ENCODE measurements around the gene B4GALT6. TPM values are rescaled to one million over a fixed set of nuclear protein-coding genes. Genes with fewer than 3 reads are reported as not detected.

B4GALT6 gene
- total RNA-seq, 2 experiments from 2014 or later = 1.1 to 2.0 TPM

DNA sequence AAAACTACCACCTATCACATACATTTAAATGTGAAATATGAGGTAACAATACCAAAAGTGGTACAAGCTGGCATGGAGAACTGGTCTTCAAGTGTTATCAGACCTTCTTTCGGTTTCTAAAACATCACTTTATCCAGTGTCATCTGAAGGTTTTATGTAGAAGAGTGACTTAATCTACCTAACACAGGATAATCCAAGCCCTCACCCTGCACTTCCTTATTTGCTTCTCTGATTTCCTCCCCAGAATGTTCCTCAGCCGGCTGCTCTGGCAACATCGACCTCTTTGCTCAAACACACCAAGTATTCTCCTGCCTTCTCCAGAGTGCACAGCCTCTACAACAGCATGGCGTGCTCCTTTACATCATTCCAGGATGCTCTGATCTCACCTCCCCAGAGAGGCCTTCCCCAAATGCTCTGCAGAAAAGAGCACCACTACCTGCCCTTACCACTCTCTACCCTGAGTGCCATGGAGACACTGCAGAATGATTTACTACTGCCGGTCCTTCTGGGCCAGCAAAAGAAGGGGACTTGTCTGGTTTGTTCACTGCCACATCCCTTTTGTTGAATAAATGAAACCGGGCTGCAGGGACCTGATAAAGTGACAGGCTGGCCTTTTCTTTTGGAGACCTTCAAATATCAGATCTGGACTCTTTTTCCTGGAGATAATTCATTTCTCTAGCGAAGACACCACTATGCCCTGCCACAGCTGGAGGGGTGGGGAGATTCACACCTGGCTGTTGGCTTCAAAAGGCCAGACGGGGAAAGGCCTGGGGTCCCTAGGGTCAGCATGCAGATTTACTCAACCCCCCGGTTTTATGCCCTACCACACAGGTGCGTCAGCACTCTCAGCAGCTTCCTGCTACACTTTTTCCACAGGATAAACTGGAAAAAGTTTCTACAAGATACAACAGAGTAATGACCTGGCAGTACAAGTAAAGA lies 50.7 kb downstream of the B4GALT6 start:
- DNase-seq = no peak
- Mint-ChIP-seq H3K4me1 (peaks cover 15% of the 10 kb centered on the region), H3K27ac (no peak overlapping the region), H3K36me3 (ENCODE audit: low read depth) (no peaks in the 10 kb centered on the region), H3K4me3 (no peak overlapping the region), H3K9me3 (no peaks in the 10 kb centered on the region), H3K27me3 (no peaks in the 10 kb centered on the region)
- ChIA-PET POLR2A (no interaction called here), CTCF (no interaction called here)

DNA sequence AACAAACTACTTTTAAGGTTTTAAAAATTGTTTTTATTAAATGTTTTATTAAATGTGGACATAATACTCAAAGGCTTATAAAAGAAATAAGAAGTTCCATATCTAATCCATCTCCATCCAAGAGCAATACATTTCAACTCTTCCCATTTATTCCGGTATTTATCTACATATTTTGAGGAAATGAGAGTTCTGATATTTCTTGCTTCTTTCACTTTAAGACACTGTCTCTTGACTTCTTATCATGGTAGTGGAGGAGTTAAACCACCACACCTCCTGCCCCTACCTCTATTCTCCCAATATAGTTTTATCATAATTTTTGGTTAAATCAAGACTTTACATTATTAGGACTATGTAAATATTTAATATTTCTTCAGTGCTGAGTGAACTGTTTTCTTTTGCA lies 52.0 kb downstream of the B4GALT6 start:
- peaks cover 15% of the 10 kb centered on the region for H3K4me1 Mint-ChIP-seq
- H3K36me3 Mint-ChIP-seq (ENCODE audit: low read depth) = no peaks in the 10 kb centered on the region
- H3K4me3 Mint-ChIP-seq = no peak overlapping the region
- H3K9me3 Mint-ChIP-seq = no peaks in the 10 kb centered on the region
- no peaks in the 10 kb centered on the region for H3K27me3 Mint-ChIP-seq
- ChIA-PET CTCF (no interaction called here), POLR2A (no interaction called here)
- H3K27ac Mint-ChIP-seq = no peak overlapping the region
- DNase-seq = no peak

DNA sequence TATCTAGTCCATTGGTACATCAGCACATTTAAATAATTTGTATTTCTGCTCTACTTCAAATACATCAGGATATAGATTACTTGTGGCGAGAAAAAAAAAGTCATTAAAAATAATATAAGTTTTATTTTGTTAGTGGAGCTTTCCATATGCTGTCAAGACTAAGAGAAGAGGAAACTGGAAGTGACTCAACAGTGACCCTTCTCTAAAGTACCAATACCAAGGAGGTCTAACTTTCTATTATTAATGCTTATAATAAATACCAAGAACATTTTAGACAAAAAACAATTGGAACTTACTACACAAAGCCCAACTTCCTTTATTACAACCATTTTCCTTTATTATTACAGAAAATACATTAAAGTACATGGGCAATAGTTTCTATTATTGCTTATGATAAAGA lies 52.9 kb downstream of the B4GALT6 start:
- Mint-ChIP-seq H3K9me3 (no peaks in the 10 kb centered on the region), H3K4me1 (peaks cover 15% of the 10 kb centered on the region), H3K36me3 (ENCODE audit: low read depth) (no peaks in the 10 kb centered on the region), H3K27ac (no peak overlapping the region), H3K27me3 (no peaks in the 10 kb centered on the region), H3K4me3 (no peak overlapping the region)
- no peak for DNase-seq
- POLR2A ChIA-PET = no interaction called here
- CTCF ChIA-PET = no interaction called here

DNA sequence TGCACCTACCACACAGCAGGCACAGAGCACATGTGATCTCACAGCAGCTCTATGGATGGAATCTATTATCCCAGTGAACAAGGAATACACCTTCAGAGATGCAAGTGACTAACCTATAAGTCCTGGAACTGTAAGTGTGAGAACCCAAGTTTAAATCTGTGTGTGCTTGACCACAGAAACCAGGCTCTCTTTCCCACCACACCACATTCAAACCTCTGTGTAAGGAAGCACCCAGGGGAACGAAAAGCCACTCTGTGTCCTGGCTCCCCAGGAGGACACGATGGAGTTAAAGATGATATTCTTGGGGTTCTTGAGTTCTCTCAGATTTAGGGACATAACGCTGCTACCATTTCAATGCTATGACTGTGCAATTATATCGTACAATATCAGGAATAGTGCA lies 53.8 kb downstream of the B4GALT6 start:
- ChIA-PET POLR2A (no interaction called here), CTCF (interaction anchor here (1.2 kb wide), 1 partner anchor 11 kb away, joined by 3 read pairs; no protein-coding TSS in a partner anchor)
- Mint-ChIP-seq H3K9me3 (no peaks in the 10 kb centered on the region), H3K27me3 (no peaks in the 10 kb centered on the region), H3K4me1 (peaks cover 15% of the 10 kb centered on the region), H3K36me3 (ENCODE audit: low read depth) (no peaks in the 10 kb centered on the region), H3K4me3 (no peak overlapping the region), H3K27ac (no peak overlapping the region)
- DNase-seq = no peak

DNA sequence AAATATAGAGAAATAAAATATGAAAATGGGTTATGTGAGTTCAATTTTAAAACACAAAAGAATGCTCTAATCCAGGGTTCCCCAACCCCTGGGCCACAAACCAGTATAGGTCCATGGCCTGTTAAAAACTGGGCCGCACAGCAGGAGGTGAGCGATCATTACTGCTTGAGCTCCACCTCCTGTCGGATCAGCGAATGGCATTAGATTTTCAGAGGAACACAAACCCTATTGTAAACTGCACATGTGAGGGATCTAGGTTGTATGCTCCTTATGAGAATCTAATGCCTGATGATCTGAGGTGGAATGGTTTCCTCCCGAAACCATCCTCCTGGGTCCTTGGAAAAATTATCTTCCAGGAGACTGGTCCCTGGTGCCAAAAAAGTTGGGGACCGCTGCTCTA lies 58.0 kb downstream of the B4GALT6 start:
- CTCF ChIA-PET = no interaction called here
- Mint-ChIP-seq H3K4me3 (no peak overlapping the region), H3K27me3 (no peaks in the 10 kb centered on the region), H3K27ac (no peak overlapping the region), H3K36me3 (ENCODE audit: low read depth) (no peaks in the 10 kb centered on the region), H3K4me1 (no peaks in the 10 kb centered on the region), H3K9me3 (no peaks in the 10 kb centered on the region)
- POLR2A ChIA-PET = no interaction called here
- DNase-seq = no peak

DNA sequence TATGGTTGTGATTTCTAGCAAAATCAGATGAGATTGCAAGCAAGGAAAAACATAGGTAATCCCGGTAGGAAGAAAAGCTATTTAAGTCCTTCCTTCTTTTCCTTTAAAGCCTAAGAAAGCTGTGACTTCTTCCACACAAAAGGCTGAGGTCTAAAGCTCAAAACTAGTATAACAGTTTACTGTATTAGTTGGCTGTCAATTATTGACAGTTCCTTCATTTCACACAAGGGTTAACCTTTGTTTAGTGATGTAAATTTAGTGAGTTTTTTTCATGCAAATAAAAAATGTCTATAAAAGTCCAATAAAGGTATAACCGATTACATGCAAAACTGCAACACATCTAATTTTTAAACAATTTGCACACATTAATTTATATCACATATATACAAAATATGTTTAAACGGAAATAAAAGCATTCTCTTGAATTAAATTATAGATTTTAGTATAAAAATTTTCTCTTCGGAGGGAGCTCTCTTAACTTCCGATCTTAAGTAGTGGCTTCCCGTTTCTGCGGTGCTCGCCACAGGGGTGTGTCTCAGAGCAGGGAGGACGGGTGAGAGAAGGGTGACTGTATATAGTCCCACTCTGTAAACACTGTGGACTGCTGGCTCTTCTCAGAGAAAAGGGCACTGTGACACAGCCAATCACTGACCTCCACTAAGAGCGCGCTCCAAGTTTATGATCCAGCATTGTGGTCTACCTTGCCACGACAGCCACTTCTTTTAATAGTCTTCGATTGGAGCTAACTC lies 59.3 kb downstream of the B4GALT6 start:
- H3K36me3 Mint-ChIP-seq (ENCODE audit: low read depth) = no peaks in the 10 kb centered on the region
- H3K27me3 Mint-ChIP-seq = no peaks in the 10 kb centered on the region
- CTCF ChIA-PET = no interaction called here
- POLR2A ChIA-PET = no interaction called here
- DNase-seq = no peak
- H3K4me1 Mint-ChIP-seq = no peaks in the 10 kb centered on the region
- no peak overlapping the region for H3K27ac Mint-ChIP-seq
- H3K9me3 Mint-ChIP-seq = no peaks in the 10 kb centered on the region
- no peak overlapping the region for H3K4me3 Mint-ChIP-seq

DNA sequence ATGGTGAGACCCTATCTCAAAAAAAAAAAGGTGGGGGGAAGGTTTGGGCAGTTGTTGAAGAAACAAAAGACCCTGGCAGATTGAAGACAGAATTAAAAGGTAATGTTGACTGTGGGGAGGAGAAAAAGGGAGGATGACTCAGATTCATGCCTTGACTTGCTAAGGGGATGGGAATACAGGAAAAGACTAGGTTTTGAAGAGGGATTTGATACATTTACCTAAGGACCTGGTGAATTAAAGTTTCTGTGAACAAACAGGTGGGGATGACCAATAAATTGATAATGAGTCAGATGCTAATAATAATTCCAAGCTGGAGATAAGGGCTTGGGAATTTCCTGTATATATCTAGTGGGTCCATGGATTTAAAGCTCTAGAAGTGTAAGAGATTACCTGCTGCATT lies 65.1 kb downstream of the B4GALT6 start:
- Mint-ChIP-seq H3K27ac (no peak overlapping the region), H3K4me3 (no peak overlapping the region), H3K9me3 (no peaks in the 10 kb centered on the region), H3K36me3 (ENCODE audit: low read depth) (no peaks in the 10 kb centered on the region), H3K27me3 (no peaks in the 10 kb centered on the region), H3K4me1 (no peaks in the 10 kb centered on the region)
- CTCF ChIA-PET = interaction anchor here (0.6 kb wide), 1 partner anchor 100 kb away, joined by 6 read pairs; no protein-coding TSS in a partner anchor
- DNase-seq = no peak
- POLR2A ChIA-PET = no interaction called here

DNA sequence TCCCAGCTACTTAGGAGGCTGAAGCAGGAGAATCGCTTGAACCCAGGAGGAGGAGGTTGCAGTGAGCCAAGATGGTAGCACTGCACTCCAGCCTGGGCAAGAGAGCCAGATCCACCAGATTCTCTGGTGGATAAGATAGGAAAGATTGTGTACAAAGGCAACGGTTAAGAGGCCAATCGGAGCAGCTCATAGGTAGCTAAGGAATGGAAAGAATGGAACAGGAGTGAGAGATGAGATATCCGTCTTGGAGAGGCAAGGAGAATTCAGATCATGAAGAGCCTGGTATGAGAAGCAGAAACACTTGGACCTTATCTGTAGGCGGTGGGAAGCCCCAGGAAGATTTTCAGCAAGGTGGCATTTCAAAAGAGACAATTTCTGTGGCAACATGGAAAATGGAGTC lies 65.6 kb downstream of the B4GALT6 start:
- ChIA-PET POLR2A (no interaction called here), CTCF (interaction anchor here (0.6 kb wide), 2 partner anchors 101 to 1268 kb away, joined by 4 to 6 read pairs; no protein-coding TSS in a partner anchor)
- no peaks in the 10 kb centered on the region for H3K9me3 Mint-ChIP-seq
- H3K36me3 Mint-ChIP-seq (ENCODE audit: low read depth) = no peaks in the 10 kb centered on the region
- H3K4me3 Mint-ChIP-seq = no peak overlapping the region
- H3K27me3 Mint-ChIP-seq = peaks cover under 1% of the 10 kb centered on the region
- no peak for DNase-seq
- no peaks in the 10 kb centered on the region for H3K4me1 Mint-ChIP-seq
- no peak overlapping the region for H3K27ac Mint-ChIP-seq

DNA sequence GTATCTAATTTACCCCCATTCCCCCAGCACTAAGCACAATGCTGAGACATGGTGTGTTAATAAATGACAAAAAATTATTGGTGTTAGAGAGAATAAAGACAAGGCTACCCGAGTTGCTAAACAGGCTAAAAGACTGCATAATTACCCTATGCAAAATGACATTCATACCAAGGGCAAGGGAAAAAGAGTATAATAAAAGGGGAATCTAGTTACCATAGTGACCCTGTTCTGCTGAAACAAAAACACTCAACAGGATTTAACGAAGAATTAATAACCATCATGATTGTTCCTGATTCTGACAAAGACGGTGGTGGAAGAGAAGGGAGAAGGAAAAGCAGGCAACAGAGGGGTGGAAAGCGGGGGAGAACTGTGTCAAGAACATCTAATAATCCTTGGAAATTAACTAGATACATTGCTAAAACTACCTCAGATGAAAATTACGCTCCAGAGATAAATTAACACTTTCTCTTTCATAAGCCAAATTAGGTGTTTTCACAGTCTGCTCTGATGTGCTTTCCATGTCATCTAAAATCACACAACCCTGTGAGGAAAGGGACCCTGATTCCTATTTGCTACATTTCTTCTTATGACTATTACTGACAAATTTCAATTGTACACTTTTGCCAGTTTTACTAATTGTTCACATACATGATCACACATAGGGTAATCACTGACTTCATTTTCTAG lies 67.2 kb downstream of the B4GALT6 start:
- Mint-ChIP-seq H3K4me1 (no peaks in the 10 kb centered on the region), H3K4me3 (no peak overlapping the region), H3K27ac (no peak overlapping the region), H3K9me3 (no peaks in the 10 kb centered on the region), H3K36me3 (ENCODE audit: low read depth) (no peaks in the 10 kb centered on the region), H3K27me3 (peaks cover 3% of the 10 kb centered on the region)
- POLR2A ChIA-PET = no interaction called here
- no peak for DNase-seq
- CTCF ChIA-PET = no interaction called here

DNA sequence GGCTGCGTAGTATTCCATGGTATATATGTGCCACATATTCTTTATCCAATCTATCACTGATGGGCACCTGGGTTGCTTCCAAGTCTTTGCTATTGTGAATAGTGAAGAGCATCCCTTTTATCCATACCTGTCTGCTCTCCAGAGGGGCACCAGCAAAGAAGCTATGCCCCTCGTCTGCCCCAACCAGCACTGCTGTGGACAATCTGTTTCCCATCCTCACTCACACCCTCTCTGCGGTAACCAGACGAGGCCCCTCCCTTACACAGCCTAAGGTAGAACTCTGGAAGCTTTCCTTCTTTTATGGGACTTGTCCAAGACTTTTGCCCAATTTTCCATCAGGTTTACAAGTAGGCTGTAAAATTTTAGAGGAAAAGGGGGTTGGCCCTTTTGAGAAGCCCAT lies 67.8 kb downstream of the B4GALT6 start:
- Mint-ChIP-seq H3K4me3 (no peak overlapping the region), H3K27me3 (peaks cover 3% of the 10 kb centered on the region), H3K4me1 (no peaks in the 10 kb centered on the region), H3K36me3 (ENCODE audit: low read depth) (no peaks in the 10 kb centered on the region), H3K9me3 (no peaks in the 10 kb centered on the region), H3K27ac (no peak overlapping the region)
- CTCF ChIA-PET = no interaction called here
- no peak for DNase-seq
- POLR2A ChIA-PET = no interaction called here

DNA sequence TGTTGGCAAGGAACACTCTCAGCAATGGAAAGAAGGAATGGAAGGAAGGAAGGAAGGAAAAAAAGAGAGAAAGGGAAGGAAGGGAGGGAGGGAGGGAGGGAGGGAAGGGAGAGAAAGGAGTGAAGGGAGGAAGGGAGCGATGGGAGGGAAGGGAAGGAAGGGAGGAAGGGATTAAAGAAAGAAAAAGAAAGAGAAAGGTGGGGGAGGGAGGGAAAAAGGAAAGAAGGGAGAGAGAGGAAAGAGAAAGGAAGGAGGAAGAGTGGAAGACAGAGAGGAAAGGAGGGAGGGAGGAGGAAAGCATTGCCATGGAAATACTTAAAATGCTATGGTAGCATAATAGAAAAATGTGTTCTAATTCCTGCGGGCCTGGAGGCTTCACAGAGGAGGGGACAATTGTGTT lies 70.3 kb downstream of the B4GALT6 start:
- CTCF ChIA-PET = no interaction called here

DNA sequence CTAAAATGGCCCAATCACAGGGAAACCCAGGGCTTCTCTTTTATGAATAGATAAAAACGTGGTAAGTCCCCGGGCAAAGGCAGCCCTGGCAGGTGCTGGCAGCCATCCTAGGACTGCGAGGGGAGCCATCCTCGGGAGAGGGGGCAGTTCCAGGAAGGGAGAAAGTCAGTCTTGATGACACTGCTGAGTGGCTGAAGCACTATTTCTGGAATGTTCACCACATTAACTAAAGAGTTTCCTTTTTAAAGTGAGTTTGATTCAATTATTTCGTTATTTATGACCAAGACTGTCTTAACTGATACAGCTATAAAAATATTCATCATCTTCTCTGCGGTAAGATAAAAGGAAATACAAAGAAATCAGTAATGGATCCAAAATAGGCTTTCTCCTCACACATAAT lies 72.3 kb downstream of the B4GALT6 start:
- H3K9me3 Mint-ChIP-seq = no peaks in the 10 kb centered on the region
- DNase-seq = no peak
- no peaks in the 10 kb centered on the region for H3K36me3 Mint-ChIP-seq (ENCODE audit: low read depth)
- no peak overlapping the region for H3K4me3 Mint-ChIP-seq
- no peak overlapping the region for H3K27ac Mint-ChIP-seq
- POLR2A ChIA-PET = no interaction called here
- H3K4me1 Mint-ChIP-seq = no peaks in the 10 kb centered on the region
- peaks cover 3% of the 10 kb centered on the region for H3K27me3 Mint-ChIP-seq
- CTCF ChIA-PET = no interaction called here

More for the DNA sequence above, 70.3 kb downstream of the B4GALT6 start:
- H3K27me3 Mint-ChIP-seq = peaks cover 3% of the 10 kb centered on the region
- H3K4me1 Mint-ChIP-seq = no peaks in the 10 kb centered on the region
- no peak overlapping the region for H3K27ac Mint-ChIP-seq
- no peaks in the 10 kb centered on the region for H3K9me3 Mint-ChIP-seq
- H3K36me3 Mint-ChIP-seq (ENCODE audit: low read depth) = no peaks in the 10 kb centered on the region
- POLR2A ChIA-PET = no interaction called here
- no peak overlapping the region for H3K4me3 Mint-ChIP-seq
- DNase-seq = no peak

DNA sequence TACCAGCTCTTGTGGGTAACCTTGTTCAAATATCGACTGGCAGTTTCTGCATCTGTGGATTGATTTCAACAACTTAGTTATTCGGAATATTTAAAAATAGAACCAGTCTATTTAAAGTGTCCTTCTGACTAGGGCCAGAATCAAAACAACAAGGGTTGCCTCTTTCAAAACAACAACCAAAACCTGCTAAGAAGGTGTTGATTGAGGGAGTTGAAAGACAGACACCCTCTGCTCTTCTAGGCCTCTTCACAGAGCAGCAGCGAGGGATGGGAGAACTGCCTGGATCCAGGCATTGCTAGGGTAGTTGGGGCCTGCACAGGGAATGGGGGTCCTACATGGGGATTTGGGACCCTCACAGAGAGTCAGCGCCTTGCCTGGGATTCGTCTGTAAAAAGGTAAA lies 72.9 kb downstream of the B4GALT6 start:
- Mint-ChIP-seq H3K27me3 (peaks cover 3% of the 10 kb centered on the region), H3K36me3 (ENCODE audit: low read depth) (no peaks in the 10 kb centered on the region), H3K4me1 (no peaks in the 10 kb centered on the region), H3K9me3 (no peaks in the 10 kb centered on the region), H3K4me3 (no peak overlapping the region), H3K27ac (no peak overlapping the region)
- ChIA-PET POLR2A (no interaction called here), CTCF (no interaction called here)
- no peak for DNase-seq
